NT2/D1 (cell line): Measurements from ENCODE around the gene CARS2.
"Not testable (repeated sequence)": the region's sequence is repeated elsewhere in the genome, so short reads cannot be mapped to it uniquely, and the experiment has no call there.

Experiments used
- SUZ12 ChIP-seq: IDR thresholded peaks from 2 replicates; pipeline ENCODE4 v1.6.1; 2011; ENCODE audit not compliant: insufficient read length, insufficient read depth; ENCODE audit errors: extremely low read depth
- ZNF274 ChIP-seq: IDR thresholded peaks from 2 replicates; pipeline ENCODE4 v1.6.1; 2011; ENCODE audit warnings: mild to moderate bottlenecking, low read depth, low read length

- TF ChIP-seq SUZ12, ZNF274: not testable (repeated sequence)
These were observed 4.9 kb downstream of the CARS2 start for GRCh38 chr13:110701061-110701460.
